Activated CD4-positive, alpha-beta T cell treated with anti-CD3 and anti-CD28 coated beads, Interleukin-2, amount 10 ng/mL, durations not matched to agents 7 days and 5 days (primary cell): Measurements from ENCODE around the gene NDUFAB1. TPM values are rescaled to one million over a fixed set of nuclear protein-coding genes. Genes with fewer than 3 reads are reported as not detected.
"Not testable (repeated sequence)": the region's sequence is repeated elsewhere in the genome, so short reads cannot be mapped to it uniquely, and the experiment has no call there.

Experiments used
- CTCF ChIA-PET: fragments of 350-600 bp; sonication (Branson Sonifier 250); formaldehyde crosslinking; loops from one replicate; lab custom pipeline; 2021; ENCODE audit warnings: antibody characterized with exemption; lab: Charles Lee
- POLR2A ChIA-PET: fragments of 350-600 bp; sonication (Branson Sonifier 250); formaldehyde crosslinking; loops from one replicate; lab custom pipeline; 2021; ENCODE audit warnings: antibody characterized with exemption; lab: Charles Lee
- DNase-seq: peaks from one replicate; pipeline ENCODE4 v3.0.0-alpha.2; 2020
- H3K27ac Mint-ChIP-seq: one replicate; pipeline ENCODE4 v1.8.0; 2021; ENCODE audit warnings: mild to moderate bottlenecking, moderate library complexity, mixed read lengths
- H3K27me3 Mint-ChIP-seq: one replicate; pipeline ENCODE4 v1.8.0; 2021; ENCODE audit warnings: mixed read lengths
- H3K36me3 Mint-ChIP-seq: one replicate; pipeline ENCODE4 v1.8.0; 2021; ENCODE audit warnings: low read depth, mixed read lengths
- H3K4me1 Mint-ChIP-seq: one replicate; pipeline ENCODE4 v1.8.0; 2021; ENCODE audit warnings: mixed read lengths
- H3K4me3 Mint-ChIP-seq: one replicate; pipeline ENCODE4 v1.8.0; 2021; ENCODE audit warnings: mild to moderate bottlenecking, moderate library complexity, mixed read lengths
- H3K9me3 Mint-ChIP-seq: one replicate; pipeline ENCODE4 v1.8.0; 2021; ENCODE audit warnings: mixed read lengths
- total RNA-seq, 2 experiments: library from RNA; stranded (reverse); gene quantifications; one replicate each; pipeline ENCODE4 v1.2.3, GENCODE V29; 2021

The NDUFAB1 gene
- total RNA-seq, 2 experiments from 2014 or later, result 57.8 to 82.6 TPM

- H3K9me3 Mint-ChIP-seq, result no peaks in the 10 kb centered on the region
- H3K4me3 Mint-ChIP-seq, result no peak overlapping the region
- peaks cover 36% of the 10 kb centered on the region for H3K36me3 Mint-ChIP-seq
- ChIA-PET CTCF (no interaction called here), POLR2A (no interaction called here)
- no peak overlapping the region for H3K27ac Mint-ChIP-seq
- H3K27me3 Mint-ChIP-seq, result no peaks in the 10 kb centered on the region
- H3K4me1 Mint-ChIP-seq, result peaks cover 23% of the 10 kb centered on the region
- DNase-seq, result no peak
Observed at GRCh38 chr16:23562505-23562904, 33.6 kb downstream of the NDUFAB1 start.

- Mint-ChIP-seq H3K4me1 (peaks cover 29% of the 10 kb centered on the region), H3K36me3 (peaks cover 32% of the 10 kb centered on the region), H3K27ac (peak overlapping the region; percentile 25), H3K4me3 (no peak overlapping the region), H3K9me3 (no peaks in the 10 kb centered on the region), H3K27me3 (no peaks in the 10 kb centered on the region)
- ChIA-PET POLR2A (no interaction called here), CTCF (interaction anchor here (0.8 kb wide), 1 partner anchor 133 kb away, joined by 3 read pairs; no protein-coding TSS in a partner anchor)
- DNase-seq, result no peak
Observed at GRCh38 chr16:23561586-23561985, 34.5 kb downstream of the NDUFAB1 start.

DNA sequence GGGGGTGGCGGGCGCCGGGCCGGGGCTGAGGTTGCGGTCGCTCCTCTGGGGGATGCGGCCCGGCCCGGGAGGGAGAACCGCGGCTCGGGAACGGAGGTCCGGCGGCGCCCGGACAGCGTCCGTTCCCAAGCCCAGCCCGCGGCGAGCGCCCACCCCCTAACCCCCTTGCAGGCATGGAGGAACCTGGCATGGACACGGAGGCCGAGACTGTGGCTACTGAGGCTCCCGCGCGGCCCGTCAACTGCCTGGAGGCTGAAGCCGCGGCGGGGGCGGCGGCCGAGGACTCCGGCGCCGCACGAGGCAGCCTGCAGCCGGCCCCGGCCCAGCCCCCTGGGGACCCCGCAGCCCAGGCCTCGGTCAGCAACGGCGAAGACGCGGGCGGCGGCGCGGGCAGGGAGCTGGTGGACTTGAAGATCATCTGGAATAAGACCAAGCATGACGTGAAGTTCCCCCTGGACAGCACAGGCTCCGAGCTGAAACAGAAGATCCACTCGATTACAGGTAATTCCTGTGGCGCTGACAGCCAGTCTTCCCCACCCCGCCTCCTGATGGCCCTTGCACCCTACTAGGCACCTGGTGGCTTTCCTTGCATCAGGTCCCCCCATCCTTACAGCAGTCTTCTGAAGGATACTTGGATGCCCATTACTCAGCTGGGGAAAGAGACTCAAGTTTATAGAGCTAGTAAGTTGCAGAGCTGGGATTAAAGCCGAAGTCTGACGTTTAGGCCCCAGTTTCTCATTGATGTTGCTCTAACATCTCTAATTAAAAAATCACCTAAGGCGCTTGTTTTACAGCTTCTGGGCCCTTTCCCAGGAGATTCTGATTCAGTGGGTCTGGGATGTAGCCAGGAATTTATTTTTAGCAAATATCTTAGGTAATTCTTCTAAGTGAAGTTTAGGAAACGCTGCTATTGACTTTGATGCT is 38.1 kb downstream of the NDUFAB1 start:
- CTCF ChIA-PET, result interaction anchor here (0.7 to 1.9 kb wide), 12 partner anchors 11 to 983 kb away, joined by 3 to 13 read pairs (median 4); no protein-coding TSS in a partner anchor
- Mint-ChIP-seq H3K4me3 (peak overlapping the region; percentile 95), H3K27me3 (no peaks in the 10 kb centered on the region), H3K36me3 (peaks cover 21% of the 10 kb centered on the region), H3K27ac (peak overlapping the region; percentile 95), H3K4me1 (peaks cover 43% of the 10 kb centered on the region), H3K9me3 (no peaks in the 10 kb centered on the region)
- DNase-seq, result peak; percentile 17
- POLR2A ChIA-PET, result interaction anchor here (0.7 kb wide), 1 partner anchor 113 kb away, joined by 4 read pairs; no protein-coding TSS in a partner anchor

DNA sequence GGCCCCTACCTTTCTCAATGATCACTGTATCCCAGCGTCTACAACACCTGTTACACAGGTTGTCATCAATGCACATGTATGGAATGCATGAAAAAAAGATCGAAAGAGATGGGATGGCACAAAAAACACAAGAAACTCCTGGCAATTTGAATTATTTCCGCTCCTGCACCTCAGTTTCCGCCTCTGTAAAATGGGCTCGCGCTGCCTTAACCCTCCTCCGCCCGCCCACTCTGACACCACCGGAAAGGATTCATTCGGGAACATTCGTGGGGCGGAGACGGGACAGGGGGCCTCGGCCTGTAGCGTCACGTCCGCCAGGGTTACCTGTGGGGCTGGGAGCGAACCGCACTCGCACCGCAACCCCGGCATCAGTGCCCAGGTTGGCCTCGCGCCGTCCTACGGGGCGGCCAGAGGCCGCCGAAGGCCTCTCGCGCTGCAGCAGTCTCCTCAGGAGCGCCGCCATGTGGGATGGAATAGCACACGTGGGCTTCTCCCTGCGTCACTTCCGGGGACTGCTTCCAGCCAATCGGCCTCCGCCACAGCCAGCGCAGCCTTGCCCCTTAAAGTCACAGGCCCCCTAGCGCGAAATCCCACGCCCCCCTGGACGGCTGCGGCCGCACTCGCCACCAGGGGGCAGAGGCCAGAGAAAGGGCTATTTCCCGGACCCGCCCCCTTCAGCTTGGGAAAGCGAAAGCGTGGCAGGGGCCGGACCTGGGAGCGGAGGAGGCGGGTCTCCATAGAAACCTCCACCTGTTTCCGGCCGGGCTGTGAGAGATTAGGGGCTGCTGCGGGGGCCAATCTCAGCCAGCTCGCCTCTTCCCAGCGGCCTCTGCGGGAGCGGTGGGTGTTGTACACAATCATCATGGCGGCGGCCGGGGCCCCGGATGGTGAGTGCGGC is 39.0 kb downstream of the NDUFAB1 start, which contains the start of the genes EARS2 and UBFD1:
Gene EARS2 (minus strand): TSS at position 470 of the 898 bp plus-strand sequence. CDS start 7 bp downstream, at position 463.
Gene UBFD1 (plus strand): TSS at position 847 of the 898 bp plus-strand sequence. CDS start 16 bp downstream, at position 863.
- Mint-ChIP-seq H3K4me1 (peaks cover 43% of the 10 kb centered on the region), H3K4me3 (peak within 1 kb of the TSS; percentile 95), H3K27ac (peak within 1 kb of the TSS; percentile 95), H3K36me3 (peaks cover 13% of the 10 kb centered on the region), H3K9me3 (no peaks in the 10 kb centered on the region), H3K27me3 (no peaks in the 10 kb centered on the region)
- ChIA-PET POLR2A (no interaction called here), CTCF (interaction anchor here (0.8 to 1.9 kb wide), 11 partner anchors 11 to 984 kb away, joined by 3 to 13 read pairs (median 4); no protein-coding TSS in a partner anchor)
- peak; percentile 95 for DNase-seq

DNA sequence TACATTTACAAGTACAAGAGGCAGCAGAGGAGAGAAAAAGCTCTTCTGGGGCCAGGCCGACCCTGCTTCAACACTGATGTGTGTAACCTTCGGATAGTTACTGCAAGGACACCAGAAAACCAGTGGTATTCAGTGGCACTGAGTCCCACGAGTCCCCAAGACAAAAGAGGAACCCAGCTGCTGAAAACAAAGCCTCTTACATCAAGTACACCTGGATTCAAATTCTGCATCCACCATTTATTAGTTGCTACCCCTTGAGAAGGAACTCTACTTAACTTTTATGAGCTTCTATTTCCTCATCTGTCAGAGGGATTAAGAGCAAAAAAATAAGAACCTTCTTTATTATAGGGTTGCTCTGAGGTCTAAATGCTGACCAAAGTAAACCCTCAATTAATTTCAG is 41.6 kb downstream of the NDUFAB1 start:
- POLR2A ChIA-PET, result no interaction called here
- H3K4me3 Mint-ChIP-seq, result no peak overlapping the region
- H3K27me3 Mint-ChIP-seq, result no peaks in the 10 kb centered on the region

GRCh38 chr16:23552161-23552560 is 44.0 kb downstream of the NDUFAB1 start:
- POLR2A ChIA-PET, result no interaction called here
- no peaks in the 10 kb centered on the region for H3K27me3 Mint-ChIP-seq
- no peak for DNase-seq

More for the DNA sequence above, 41.6 kb downstream of the NDUFAB1 start:
- H3K4me1 Mint-ChIP-seq, result peaks cover 34% of the 10 kb centered on the region
- peaks cover 23% of the 10 kb centered on the region for H3K36me3 Mint-ChIP-seq
- CTCF ChIA-PET, result interaction anchor here (0.7 to 1.3 kb wide), 3 partner anchors 9 to 20 kb away, joined by 3 to 4 read pairs (median 3); no protein-coding TSS in a partner anchor
- H3K9me3 Mint-ChIP-seq, result no peaks in the 10 kb centered on the region
- peak overlapping the region; percentile 60 for H3K27ac Mint-ChIP-seq
- DNase-seq, result no peak

DNA sequence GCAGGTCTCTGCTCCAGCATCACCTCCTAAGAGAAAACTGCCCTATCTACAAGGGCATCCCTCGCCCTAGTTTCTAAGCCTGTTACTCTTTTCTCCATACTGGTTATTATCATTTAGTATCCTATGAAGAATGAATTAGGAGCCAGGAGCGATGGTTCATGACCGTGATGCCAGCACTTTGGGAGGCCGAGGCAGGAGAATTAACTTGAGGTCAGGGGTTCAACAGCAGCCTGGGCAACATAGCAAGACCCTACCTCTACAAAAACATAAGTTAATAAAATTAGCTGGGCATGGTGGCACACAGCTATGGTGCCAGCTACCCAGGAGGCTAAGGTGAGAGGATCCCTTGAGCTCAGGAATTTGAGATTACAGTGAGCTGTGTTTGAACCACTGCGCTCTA is 46.2 kb downstream of the NDUFAB1 start:
- POLR2A ChIA-PET, result no interaction called here
- CTCF ChIA-PET, result interaction anchor here (0.6 to 1.3 kb wide), 2 partner anchors 29 to 293 kb away, joined by 3 to 4 read pairs; no protein-coding TSS in a partner anchor
- Mint-ChIP-seq H3K36me3 (peaks cover 28% of the 10 kb centered on the region), H3K9me3 (no peaks in the 10 kb centered on the region), H3K27me3 (no peaks in the 10 kb centered on the region), H3K4me3 (no peak overlapping the region), H3K4me1 (peaks cover 5% of the 10 kb centered on the region), H3K27ac (no peak overlapping the region)
- DNase-seq, result no peak

More at GRCh38 chr16:23552161-23552560, 44.0 kb downstream of the NDUFAB1 start:
- Mint-ChIP-seq H3K4me3 (no peak overlapping the region), H3K27ac (no peak overlapping the region), H3K9me3 (no peaks in the 10 kb centered on the region), H3K36me3 (peaks cover 27% of the 10 kb centered on the region), H3K4me1 (peaks cover 20% of the 10 kb centered on the region)
- CTCF ChIA-PET, result no interaction called here

GRCh38 chr16:23544436-23544835 is 51.7 kb downstream of the NDUFAB1 start:
- H3K36me3 Mint-ChIP-seq, result peaks cover 28% of the 10 kb centered on the region
- no peaks in the 10 kb centered on the region for H3K4me1 Mint-ChIP-seq
- no peak overlapping the region for H3K4me3 Mint-ChIP-seq
- H3K9me3 Mint-ChIP-seq, result no peaks in the 10 kb centered on the region
- ChIA-PET CTCF (interaction anchor here (1.7 to 2.8 kb wide), 2 partner anchors 12 to 13 kb away, joined by 6 to 13 read pairs; partner anchors contain the start of genes EARS2 and UBFD1), POLR2A (no interaction called here)
- H3K27ac Mint-ChIP-seq, result no peak overlapping the region
- no peak for DNase-seq
- H3K27me3 Mint-ChIP-seq, result no peaks in the 10 kb centered on the region

DNA sequence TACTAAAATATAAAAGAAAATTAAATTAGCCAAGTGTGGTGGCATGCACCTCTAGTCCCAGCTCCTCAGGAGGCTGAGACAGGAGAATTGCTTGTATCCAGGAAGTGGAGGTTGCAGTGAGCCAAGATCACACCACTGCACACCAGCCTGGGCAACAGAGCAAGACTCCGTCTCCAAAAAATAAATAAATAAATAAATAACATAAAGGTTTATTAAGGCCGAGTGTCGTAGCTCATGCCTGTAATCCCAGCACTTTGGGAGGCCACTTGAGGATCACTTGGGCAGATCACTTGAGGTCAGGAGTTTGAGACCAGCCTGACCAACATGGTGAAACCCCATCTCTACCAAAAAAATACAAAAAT is 55.3 kb downstream of the NDUFAB1 start:
- H3K4me3 Mint-ChIP-seq, H3K27ac Mint-ChIP-seq, DNase-seq, POLR2A ChIA-PET, H3K27me3 Mint-ChIP-seq, H3K9me3 Mint-ChIP-seq, H3K4me1 Mint-ChIP-seq: not testable (repeated sequence)
- CTCF ChIA-PET, result interaction anchor here (0.6 to 0.9 kb wide), 3 partner anchors 14 to 112 kb away, joined by 3 to 4 read pairs (median 3); no protein-coding TSS in a partner anchor
- peaks cover 17% of the 10 kb centered on the region for H3K36me3 Mint-ChIP-seq

DNA sequence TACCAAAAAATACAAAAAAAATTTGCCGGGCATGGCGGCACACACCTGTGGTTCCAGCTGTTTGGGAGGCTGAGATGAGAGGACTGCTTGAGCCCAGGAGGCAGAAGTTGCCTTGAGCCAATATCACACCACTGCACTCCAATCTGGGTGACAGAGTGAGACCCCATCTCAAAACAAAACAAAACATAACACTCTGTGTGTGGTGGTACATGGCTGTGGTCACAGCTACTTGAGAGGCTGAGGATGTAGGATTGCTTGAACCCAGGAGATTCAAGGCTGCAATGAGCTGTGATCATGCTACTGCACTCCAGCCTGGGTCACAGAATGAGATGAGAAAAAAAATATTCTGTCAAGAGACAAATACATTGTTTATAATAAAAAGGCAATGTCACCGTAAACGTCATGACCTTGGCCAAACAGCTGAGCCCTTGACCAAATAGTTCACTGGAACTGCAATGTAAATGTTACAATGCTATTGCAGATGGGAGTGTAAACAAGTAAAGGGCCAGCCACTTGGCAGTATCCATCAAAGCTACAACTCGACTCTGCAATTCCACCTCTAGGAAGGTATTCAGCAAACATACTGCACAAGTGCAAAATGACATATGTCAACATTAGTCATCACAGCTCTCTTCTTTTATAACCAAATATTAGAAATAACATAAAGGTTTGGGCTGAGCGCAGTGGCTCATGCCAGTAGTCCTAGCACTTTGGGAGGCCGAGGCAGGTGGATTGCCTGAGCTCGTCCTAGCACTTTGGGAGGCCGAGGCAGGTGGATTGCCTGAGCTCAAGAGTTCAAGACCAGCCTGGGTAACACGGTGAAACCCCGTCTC is 55.9 kb downstream of the NDUFAB1 start:
- ChIA-PET CTCF (interaction anchor here (0.6 to 2.0 kb wide), 7 partner anchors 11 to 111 kb away, joined by 3 to 7 read pairs (median 4); no protein-coding TSS in a partner anchor), POLR2A (no interaction called here)
- Mint-ChIP-seq H3K27me3 (no peaks in the 10 kb centered on the region), H3K27ac (no peak overlapping the region), H3K36me3 (peaks cover 17% of the 10 kb centered on the region), H3K4me1 (no peaks in the 10 kb centered on the region), H3K4me3 (no peak overlapping the region), H3K9me3 (no peaks in the 10 kb centered on the region)
- no peak for DNase-seq

DNA sequence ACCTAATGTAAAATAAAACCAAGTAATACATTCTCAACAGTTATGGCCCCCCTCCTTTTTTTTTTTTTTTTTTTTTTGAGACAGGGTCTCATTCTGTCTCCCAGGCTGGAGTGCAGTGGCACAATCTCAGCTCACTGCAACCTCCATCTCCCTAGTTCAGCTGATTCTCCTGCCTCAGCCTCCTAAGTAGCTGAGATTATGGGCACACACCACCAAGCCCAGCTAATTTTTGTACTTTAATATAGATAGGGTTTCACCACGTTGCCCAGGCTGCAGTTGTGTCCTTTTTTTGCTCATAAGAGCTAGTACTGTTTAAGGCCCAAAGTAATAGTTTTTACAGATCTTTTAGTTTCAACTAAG is 57.2 kb downstream of the NDUFAB1 start:
- Mint-ChIP-seq H3K9me3 (no peaks in the 10 kb centered on the region), H3K27ac (no peak overlapping the region), H3K4me3 (no peak overlapping the region), H3K27me3 (no peaks in the 10 kb centered on the region), H3K4me1 (no peaks in the 10 kb centered on the region), H3K36me3 (peaks cover 17% of the 10 kb centered on the region)
- CTCF ChIA-PET, result interaction anchor here (0.6 to 2.0 kb wide), 7 partner anchors 9 to 1038 kb away, joined by 3 to 7 read pairs (median 4); no protein-coding TSS in a partner anchor
- DNase-seq, result no peak
- POLR2A ChIA-PET, result no interaction called here
